GM12873 (cell line): ENCODE results near the gene AQP9.

Source experiments
- CTCF ChIP-seq: IDR thresholded peaks from 2 replicates; pipeline ENCODE4 v1.5.1; 2012; ENCODE audit warnings: low read depth, mild to moderate bottlenecking, moderate library complexity, low read length, control low read depth; ENCODE audit not compliant: insufficient read depth; ENCODE audit errors: missing control alignments

AQP9 gene

GRCh38 chr15:58139989-58140522 lies 1.9 kb downstream of the AQP9 start:
- TF ChIP-seq CTCF, result no peak

- no peak for TF ChIP-seq CTCF
Measured at GRCh38 chr15:58141894-58142293, 3.7 kb downstream of the AQP9 start.

GRCh38 chr15:58142827-58143461 lies 4.8 kb downstream of the AQP9 start:
- no peak for TF ChIP-seq CTCF

- TF ChIP-seq CTCF, result no peak
Measured at GRCh38 chr15:58145606-58146005, 7.4 kb downstream of the AQP9 start.

GRCh38 chr15:58146211-58146610 lies 8.0 kb downstream of the AQP9 start:
- TF ChIP-seq CTCF, result no peak

GRCh38 chr15:58146749-58147148 lies 8.6 kb downstream of the AQP9 start:
- TF ChIP-seq CTCF, result no peak

- no peak for TF ChIP-seq CTCF
Measured at GRCh38 chr15:58147171-58147611, 9.0 kb downstream of the AQP9 start.
